Measurements from ENCODE around the gene PKD2.
"Not testable (repeated sequence)": the region's sequence is repeated elsewhere in the genome, so short reads cannot be mapped to it uniquely, and the experiment has no call there.

Gene PKD2

DNA sequence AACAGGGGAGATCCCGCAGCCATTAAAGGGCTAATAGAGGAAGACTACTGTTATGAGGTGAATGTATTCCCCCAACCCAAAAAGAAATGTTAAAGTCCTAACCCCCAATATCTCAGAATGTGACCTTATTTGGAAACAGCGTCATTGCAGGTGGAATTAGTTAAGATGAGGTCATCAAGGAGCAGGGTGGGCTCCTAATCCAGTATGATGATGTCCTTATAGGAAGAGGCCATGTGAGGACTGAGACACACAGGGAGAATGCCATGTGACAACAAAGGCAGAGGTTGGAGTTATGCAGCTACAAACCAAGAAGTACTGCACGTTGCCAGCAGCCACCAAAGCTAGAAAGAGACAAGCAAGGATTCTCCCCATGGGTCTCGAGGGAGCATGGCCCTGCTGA is 17.7 kb upstream of the PKD2 start:
- TF ChIP-seq, protein P1, sequence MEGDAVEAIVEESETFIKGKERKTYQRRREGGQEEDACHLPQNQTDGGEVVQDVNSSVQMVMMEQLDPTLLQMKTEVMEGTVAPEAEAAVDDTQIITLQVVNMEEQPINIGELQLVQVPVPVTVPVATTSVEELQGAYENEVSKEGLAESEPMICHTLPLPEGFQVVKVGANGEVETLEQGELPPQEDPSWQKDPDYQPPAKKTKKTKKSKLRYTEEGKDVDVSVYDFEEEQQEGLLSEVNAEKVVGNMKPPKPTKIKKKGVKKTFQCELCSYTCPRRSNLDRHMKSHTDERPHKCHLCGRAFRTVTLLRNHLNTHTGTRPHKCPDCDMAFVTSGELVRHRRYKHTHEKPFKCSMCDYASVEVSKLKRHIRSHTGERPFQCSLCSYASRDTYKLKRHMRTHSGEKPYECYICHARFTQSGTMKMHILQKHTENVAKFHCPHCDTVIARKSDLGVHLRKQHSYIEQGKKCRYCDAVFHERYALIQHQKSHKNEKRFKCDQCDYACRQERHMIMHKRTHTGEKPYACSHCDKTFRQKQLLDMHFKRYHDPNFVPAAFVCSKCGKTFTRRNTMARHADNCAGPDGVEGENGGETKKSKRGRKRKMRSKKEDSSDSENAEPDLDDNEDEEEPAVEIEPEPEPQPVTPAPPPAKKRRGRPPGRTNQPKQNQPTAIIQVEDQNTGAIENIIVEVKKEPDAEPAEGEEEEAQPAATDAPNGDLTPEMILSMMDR (conservative IDR thresholded peaks at IDR 0.05), result no peak
- no peak overlapping the region for H3K27ac ChIP-seq

DNA sequence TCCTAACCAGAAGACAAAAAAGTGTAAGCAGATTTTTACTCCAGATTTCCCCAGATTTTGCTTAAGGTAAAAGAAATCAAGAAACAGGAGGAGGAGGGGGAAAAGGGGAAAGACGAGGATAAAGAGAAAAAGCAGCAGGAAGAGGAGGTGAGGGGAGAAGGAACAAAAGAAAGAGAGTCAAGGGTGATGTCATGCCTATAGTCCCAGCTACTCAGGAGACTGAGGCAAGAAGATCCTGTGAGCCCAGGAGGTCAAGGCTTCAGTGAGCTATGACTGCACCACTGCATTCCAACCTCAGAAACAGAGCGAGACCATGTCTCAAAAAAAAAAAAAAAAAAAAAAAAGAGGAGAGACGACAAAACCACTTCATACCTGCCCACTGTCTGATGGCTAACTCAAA is 12.0 kb upstream of the PKD2 start:
- TF ChIP-seq, protein P1 (conservative IDR thresholded peaks at IDR 0.05), result no peak
- H3K27ac ChIP-seq, result no peak overlapping the region

DNA sequence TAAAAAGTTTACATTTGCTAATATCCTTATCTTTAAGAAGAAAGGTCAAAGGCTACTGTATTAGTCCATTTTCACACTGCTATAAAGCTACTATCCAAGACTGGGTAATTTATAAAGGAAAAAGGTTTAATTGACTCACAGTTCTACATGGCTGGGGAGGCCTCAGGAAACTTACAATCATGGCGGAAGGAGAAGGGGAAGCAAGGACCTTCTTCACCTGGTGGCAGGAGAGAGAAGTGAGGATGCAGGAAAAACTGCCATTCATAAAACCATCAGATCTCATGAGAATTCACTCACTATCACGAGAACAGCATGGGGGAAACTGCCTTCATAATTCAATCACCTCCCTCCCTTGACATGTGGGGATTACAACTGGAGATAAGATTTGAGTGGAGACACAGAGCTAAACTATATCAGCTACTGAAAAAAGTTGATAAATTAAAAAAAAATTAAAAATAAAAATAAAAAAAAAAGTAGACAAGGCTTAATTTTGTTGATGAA is 8.2 kb upstream of the PKD2 start:
- H3K27ac ChIP-seq, result not testable (repeated sequence)

DNA sequence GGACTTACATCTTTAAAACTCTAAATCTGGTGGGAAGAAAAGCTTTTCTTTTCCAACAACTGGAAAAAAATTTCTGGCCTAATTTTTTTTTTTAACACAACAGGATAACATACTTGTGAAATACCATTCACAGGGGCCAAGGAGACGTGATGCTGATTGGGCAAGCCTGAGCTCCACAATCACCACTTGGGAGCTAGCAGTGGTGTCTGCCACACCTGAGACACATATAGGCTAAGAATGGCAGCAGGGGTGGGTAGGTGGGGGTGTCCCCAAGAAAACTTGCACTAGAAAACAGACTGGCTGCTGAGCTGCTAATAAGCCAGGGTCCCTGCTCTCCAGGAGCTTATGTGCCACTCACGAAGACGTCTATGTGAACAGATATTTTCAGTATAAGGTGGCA is 5.6 kb upstream of the PKD2 start:
- H3K27ac ChIP-seq, result peak overlapping the region; percentile 82
- TF ChIP-seq, protein P1 (conservative IDR thresholded peaks at IDR 0.05), result no peak

DNA sequence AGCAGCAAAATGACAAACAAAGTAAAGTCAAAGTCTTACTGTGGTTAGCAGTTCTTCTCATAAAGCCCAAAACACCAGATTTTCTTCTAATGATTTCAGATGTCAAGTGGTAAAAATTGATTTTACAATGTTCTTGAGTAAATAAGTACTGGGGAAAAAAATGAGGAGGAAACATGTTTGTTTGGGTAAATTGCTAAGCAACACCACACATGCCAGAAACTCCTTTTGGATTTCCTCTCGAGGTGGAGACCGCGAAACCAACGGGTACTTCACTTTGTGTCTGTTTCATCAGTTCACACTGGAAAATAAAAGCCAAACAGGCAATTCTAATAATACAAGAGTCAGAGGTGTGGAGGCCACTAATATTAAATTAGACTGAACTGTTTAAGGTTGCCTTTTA is 4.6 kb upstream of the PKD2 start:
- TF ChIP-seq, protein P1 (conservative IDR thresholded peaks at IDR 0.05), result no peak
- H3K27ac ChIP-seq, result peak overlapping the region; percentile 82

DNA sequence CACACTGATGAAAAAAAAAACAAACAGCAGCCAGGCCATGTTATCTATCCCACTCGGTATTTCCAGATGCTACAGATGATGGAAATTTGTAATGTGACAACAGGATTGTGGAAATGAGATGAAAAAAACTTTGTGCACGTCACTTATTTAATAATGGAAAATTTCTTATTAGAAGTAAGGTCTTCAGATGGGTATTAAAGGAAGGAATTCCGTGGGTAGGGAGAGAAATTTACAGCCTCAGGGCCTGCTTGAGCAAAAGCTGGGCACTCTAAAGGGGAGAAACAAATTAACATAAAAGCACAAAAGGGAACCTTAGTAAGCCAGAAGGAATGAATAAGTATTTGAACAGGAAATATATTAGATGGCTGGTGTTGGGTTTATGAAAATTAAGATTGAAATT is 4.2 kb upstream of the PKD2 start:
- TF ChIP-seq, protein P1 (conservative IDR thresholded peaks at IDR 0.05), result no peak
- peak overlapping the region; percentile 82 for H3K27ac ChIP-seq

DNA sequence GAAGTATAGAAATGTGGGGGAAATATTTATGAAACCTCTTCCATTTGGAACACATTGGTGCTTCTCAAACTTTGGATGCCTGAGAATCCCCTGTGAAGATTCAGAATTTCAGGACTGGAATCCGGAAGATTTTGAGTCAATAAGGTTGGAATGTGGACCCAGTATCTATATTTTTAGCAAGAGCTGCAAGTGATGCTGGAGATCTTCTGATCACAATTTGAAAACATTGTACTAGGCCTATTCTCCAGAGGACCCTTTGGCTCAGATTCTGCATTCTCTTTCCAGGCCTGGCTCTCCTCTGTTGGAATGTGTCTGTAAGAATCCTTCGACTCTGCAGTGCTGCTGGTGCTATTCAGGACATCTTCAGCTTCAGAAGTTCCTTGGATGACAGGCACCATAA is 2.4 kb upstream of the PKD2 start:
- H3K27ac ChIP-seq, result no peak overlapping the region
- TF ChIP-seq, protein P1 (conservative IDR thresholded peaks at IDR 0.05), result no peak

DNA sequence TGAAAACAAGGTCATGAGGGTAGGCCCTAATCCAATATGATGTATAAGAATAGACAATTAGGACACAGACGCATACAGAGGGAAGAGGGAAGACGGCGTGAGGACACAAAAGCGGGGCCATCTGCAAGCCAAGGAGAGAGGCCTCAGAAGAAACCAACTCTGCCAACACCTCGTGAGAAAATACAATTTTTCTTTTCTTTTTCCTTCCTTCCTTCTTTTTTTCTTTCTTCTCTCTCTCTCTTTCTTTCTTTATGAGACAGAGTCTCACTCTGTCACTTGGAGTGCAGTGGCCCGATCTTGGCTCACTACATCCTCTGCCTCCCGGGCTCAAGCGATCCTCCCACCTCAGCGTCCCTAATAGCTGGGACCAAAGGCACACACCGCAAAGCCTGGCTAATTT is 1.5 kb upstream of the PKD2 start:
- H3K27ac ChIP-seq, result no peak overlapping the region

More for the DNA sequence above, 1.5 kb upstream of the PKD2 start:
- TF ChIP-seq, protein P1 (conservative IDR thresholded peaks at IDR 0.05), result no peak
